Body of pancreas (tissue), 4 donors: ENCODE data around the gene QKI. TPM values are rescaled to one million over a fixed set of nuclear protein-coding genes. Genes with fewer than 3 reads are reported as not detected.
"Not testable (repeated sequence)": the region's sequence is repeated elsewhere in the genome, so short reads cannot be mapped to it uniquely, and the experiment has no call there.

Experiments
- ATAC-seq: fragments of 150-250 bp; one replicate; pipeline ENCODE4 v1.9.1; 2016
- DNase-seq, 4 donors: peaks; one replicate each; pipeline ENCODE4 v3.0.0-alpha.2; 2019
- H3K27ac ChIP-seq, 4 donors: fragments of 200-600 bp; sonication (generic); 1 replicate in 3 of 4; 2 replicates in 1 of 4; pipeline versions ENCODE4 v1.5.1 to v1.6.1; 2016 to 2019; ENCODE audit warnings: mild to moderate bottlenecking in 1 of 4, mixed read lengths in 1 of 4, moderate library complexity in 1 of 4
- H3K27me3 ChIP-seq, 2 donors: fragments of 200-600 bp; sonication (generic); one replicate each; pipeline ENCODE4 v1.6.0; 2016; ENCODE audit warnings: mild to moderate bottlenecking in 1 of 2
- H3K36me3 ChIP-seq, 2 donors: fragments of 200-600 bp; sonication (generic); replicated peaks in 1 of 2; 2 replicates each; pipeline ENCODE4 v1.5.1; 2016; ENCODE audit warnings: low read depth in 2 of 2; ENCODE audit not compliant: insufficient read depth in 1 of 2
- H3K4me1 ChIP-seq: fragments of 200-600 bp; sonication (generic); one replicate; pipeline ENCODE4 v1.6.0; 2016
- H3K4me3 ChIP-seq, 2 donors: fragments of 200-600 bp; sonication (generic); 1 replicate in 1 of 2; 2 replicates in 1 of 2; pipeline ENCODE4 v1.5.1; 2016 to 2019
- H3K9me3 ChIP-seq, 3 donors: fragments of 200-600 bp; sonication (generic); 1 replicate in 2 of 3; 2 replicates in 1 of 3; pipeline ENCODE4 v1.5.1; 2016
- POLR2A ChIP-seq, 3 donors: fragments of 450-650 bp; IDR thresholded peaks; one replicate each; pipeline ENCODE4 v1.6.1; 2016; ENCODE audit warnings: antibody characterized with exemption in 3 of 3, mild to moderate bottlenecking in 2 of 3
- whole genome bisulfite sequencing, 2 donors: methylation state at CpG; one replicate each; pipeline ENCODE4 v1.1.5; 2017; 5-methylcytosine and 5-hydroxymethylcytosine counted together
- intact Hi-C: fragments of 100-400 bp; cut with DNase I; formaldehyde crosslinking; loops from one replicate; pipeline ENCODE4 v1.15.1; 2023
- total RNA-seq, 2 donors: library from RNA; depleted of rRNA; stranded (reverse); fragments of >200 nt; gene quantifications; one replicate each; pipeline ENCODE4 v1.1.0, GENCODE V29; 2016
- TF ChIP-seq, protein P1 (sequence below), 7 experiments: fragments of 450-650 bp in 4 of 7; fragments of 200-600 bp in 3 of 7; sonication (generic) in 3 of 7; IDR thresholded peaks; one replicate each; pipeline ENCODE4 v1.5.1; 2016 to 2019; ENCODE audit warnings: antibody characterized with exemption in 7 of 7

QKI gene
- total RNA-seq, 2 donors from 2014 or later: 60.4 to 61.3 TPM

DNA sequence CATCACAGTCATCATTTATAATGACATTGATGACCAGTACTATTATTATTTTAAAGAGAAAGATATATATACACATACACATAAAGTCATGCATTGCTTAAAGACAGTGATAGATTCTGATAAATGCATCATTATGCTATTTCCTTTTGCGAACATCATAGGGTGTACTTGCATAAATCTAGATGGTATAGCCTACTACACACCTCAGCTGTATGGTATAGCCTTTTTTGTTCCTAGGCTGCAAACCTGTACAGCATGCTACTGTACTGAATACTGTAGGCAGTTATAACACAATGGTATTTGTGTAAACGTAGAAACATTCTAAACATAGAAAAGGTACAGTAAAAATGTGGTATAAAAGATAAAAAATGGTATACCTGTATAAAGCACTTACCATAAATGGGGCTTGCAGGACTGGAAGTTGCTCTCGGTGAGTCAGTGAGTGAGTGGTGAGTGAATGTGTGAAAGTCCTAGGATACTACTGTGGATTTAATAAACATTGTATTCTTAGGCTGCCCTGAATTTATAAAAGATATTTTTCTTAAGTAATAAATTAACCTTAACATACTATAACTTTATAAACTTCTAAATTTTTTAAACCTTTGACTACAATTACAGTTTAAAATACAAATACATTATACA lies 23.9 kb downstream of the QKI start:
- Histone ChIP-seq H3K27me3 (no peaks in the 10 kb centered on the region), H3K27ac (no peak overlapping the region), H3K9me3 (no peaks in the 10 kb centered on the region), H3K4me1 (peaks cover 37% of the 10 kb centered on the region), H3K4me3 (no peak overlapping the region), H3K36me3 (no peaks in the 10 kb centered on the region)
- ATAC-seq (no peak), DNase-seq (no peak)
- intact Hi-C loops: no loop called here
- WGBS, 2 donors: 68 to 72% methylated on average over 3 of the region's 3 CpGs
- TF ChIP-seq, protein P1, sequence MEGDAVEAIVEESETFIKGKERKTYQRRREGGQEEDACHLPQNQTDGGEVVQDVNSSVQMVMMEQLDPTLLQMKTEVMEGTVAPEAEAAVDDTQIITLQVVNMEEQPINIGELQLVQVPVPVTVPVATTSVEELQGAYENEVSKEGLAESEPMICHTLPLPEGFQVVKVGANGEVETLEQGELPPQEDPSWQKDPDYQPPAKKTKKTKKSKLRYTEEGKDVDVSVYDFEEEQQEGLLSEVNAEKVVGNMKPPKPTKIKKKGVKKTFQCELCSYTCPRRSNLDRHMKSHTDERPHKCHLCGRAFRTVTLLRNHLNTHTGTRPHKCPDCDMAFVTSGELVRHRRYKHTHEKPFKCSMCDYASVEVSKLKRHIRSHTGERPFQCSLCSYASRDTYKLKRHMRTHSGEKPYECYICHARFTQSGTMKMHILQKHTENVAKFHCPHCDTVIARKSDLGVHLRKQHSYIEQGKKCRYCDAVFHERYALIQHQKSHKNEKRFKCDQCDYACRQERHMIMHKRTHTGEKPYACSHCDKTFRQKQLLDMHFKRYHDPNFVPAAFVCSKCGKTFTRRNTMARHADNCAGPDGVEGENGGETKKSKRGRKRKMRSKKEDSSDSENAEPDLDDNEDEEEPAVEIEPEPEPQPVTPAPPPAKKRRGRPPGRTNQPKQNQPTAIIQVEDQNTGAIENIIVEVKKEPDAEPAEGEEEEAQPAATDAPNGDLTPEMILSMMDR (IDR thresholded peaks at IDR 0.05): no peak
- no peak for TF ChIP-seq POLR2A (IDR thresholded peaks at IDR 0.05)

DNA sequence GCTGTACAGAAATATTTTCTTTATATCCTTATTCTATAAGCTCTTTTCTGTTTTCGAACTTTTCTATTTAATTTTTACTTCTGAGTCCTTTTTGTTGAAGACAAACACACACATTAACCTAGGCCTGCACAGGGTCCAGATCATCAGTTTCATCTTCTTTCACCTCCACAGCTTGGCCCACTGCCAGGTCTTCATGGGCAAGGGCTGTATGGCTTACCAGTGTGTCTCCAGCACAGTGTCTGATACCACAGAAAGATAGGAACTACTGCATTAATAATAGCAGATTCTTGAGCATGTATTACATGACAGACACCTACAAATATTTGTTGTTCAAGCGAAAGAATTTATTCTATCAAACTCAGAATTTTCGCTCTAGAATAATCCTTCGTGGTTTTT lies 24.4 kb downstream of the QKI start:
- H3K27me3 ChIP-seq: no peaks in the 10 kb centered on the region
- TF ChIP-seq, protein P1 (IDR thresholded peaks at IDR 0.05): no peak
- TF ChIP-seq POLR2A (IDR thresholded peaks at IDR 0.05): no peak
- ATAC-seq: no peak
- no peaks in the 10 kb centered on the region for H3K9me3 ChIP-seq
- H3K4me3 ChIP-seq: no peak overlapping the region
- H3K36me3 ChIP-seq: no peaks in the 10 kb centered on the region
- 94% methylated on average over 4 of the region's 4 CpGs for WGBS, 2 donors
- peak; percentile 16 to 53 (median 39) for DNase-seq
- H3K27ac ChIP-seq: no peak overlapping the region
- intact Hi-C loops: no loop called here
- peaks cover 42% of the 10 kb centered on the region for H3K4me1 ChIP-seq

DNA sequence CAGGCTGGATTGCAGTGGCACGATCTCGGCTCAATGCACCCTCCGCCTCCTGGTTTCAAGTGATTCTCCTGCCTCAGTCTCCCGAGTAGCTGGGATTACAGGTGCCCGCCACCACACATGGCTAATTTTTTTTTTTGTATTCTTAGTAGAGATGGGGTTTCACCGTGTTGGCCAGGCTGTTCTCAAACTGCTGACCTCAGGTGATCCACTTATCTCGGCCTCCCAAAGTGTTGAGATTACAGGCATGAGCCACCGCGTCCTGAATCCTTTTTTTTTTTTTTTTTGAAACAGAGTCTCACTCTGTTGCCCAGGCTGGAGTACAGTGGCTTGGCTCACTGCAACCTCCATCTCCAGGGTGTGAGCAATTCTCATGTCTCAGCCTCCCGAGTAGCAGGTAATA lies 24.9 kb downstream of the QKI start:
- H3K4me3 ChIP-seq, H3K9me3 ChIP-seq, DNase-seq, ATAC-seq, intact Hi-C loops, H3K36me3 ChIP-seq, H3K27ac ChIP-seq, H3K27me3 ChIP-seq: not testable (repeated sequence)
- WGBS, 2 donors: 87 to 94% methylated on average over 10 of the region's 10 CpGs
- H3K4me1 ChIP-seq: peaks cover 47% of the 10 kb centered on the region

DNA sequence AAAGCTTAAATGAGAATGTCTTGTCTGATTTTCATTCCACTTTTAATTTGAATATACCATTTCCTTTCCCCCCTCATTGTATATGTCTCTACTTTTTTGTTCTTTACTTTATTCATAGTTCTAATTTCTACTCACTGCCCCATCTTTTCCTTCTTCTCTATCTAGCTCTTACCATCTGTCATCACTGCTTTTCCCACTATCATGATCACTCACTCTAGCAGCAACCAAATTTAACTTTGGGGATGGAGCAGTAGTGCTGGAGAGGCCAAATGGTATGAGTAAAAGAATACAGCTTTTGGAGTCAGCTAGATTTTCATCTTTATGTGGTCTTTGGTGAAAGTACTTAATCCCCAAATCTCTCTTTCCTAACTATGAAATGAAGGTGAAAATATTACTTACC lies 25.5 kb downstream of the QKI start:
- Histone ChIP-seq H3K9me3 (no peaks in the 10 kb centered on the region), H3K27ac (no peak overlapping the region), H3K36me3 (no peaks in the 10 kb centered on the region), H3K4me3 (no peak overlapping the region), H3K4me1 (peaks cover 46% of the 10 kb centered on the region), H3K27me3 (no peaks in the 10 kb centered on the region)
- intact Hi-C loops: no loop called here
- no peak for DNase-seq
- no peak for ATAC-seq
- TF ChIP-seq, protein P1 (IDR thresholded peaks at IDR 0.05): no peak
- TF ChIP-seq POLR2A (IDR thresholded peaks at IDR 0.05): no peak

DNA sequence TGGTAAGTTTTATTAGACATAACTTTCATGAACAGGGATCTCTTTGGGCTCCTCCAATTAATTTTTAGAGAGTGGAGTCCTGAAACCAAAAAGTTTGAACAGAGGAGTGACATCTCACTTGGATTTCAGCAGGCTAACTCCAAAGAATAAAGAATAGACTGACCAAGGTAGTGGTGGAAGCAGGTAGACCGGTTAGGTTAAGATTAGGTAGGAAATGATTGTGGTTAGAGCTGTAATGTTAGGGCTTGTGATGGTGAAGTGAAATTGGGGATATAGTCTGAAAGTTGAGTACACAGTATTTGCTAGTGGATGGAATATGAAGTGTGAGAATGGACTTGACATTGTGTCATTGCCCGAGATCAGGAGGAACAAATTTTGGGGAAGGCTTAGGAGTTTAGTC lies 27.8 kb downstream of the QKI start:
- 66 to 69% methylated on average over 2 of the region's 2 CpGs for WGBS, 2 donors
- Histone ChIP-seq H3K36me3 (no peaks in the 10 kb centered on the region), H3K4me1 (peaks cover 40% of the 10 kb centered on the region), H3K27me3 (no peaks in the 10 kb centered on the region), H3K27ac (no peak overlapping the region), H3K4me3 (no peak overlapping the region), H3K9me3 (no peaks in the 10 kb centered on the region)
- DNase-seq (no peak), ATAC-seq (no peak)
- TF ChIP-seq, protein P1 (IDR thresholded peaks at IDR 0.05): no peak
- no peak for TF ChIP-seq POLR2A (IDR thresholded peaks at IDR 0.05)
- intact Hi-C loops: no loop called here
